ENCODE data around the gene KCNK3.

The KCNK3 gene

GRCh38 chr2:26666671-26667070 lies 25.9 kb upstream of the KCNK3 start:
- DNase-seq (ENCODE audit: low read depth), result no peak

DNA sequence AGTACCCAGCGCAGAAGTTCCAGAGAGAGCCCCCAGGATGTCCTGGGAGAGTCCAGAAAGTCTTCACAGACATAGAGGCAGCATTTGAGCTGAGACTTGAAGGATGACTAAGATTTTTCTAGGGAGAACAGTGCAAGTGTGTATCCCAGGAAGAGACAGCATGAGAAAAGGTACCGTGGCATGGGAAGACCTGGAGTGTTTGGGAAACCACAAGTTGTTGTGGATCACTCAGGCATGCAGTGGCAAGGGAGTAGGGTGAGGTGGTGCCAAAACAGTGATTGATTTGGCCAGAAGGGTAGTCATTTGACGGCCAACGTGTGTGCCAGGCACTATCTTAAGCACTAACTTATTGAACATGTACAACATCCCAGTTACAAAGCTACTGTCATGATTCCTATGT lies 24.5 kb upstream of the KCNK3 start:
- no peak for DNase-seq (ENCODE audit: low read depth)

- peak; percentile 34 for DNase-seq (ENCODE audit: low read depth)
These were observed 23.4 kb upstream of the KCNK3 start for GRCh38 chr2:26668856-26669750.

GRCh38 chr2:26670171-26670570 lies 22.4 kb upstream of the KCNK3 start:
- DNase-seq (ENCODE audit: low read depth), result peak; percentile 47

- DNase-seq (ENCODE audit: low read depth), result no peak
These were observed 21.5 kb upstream of the KCNK3 start for GRCh38 chr2:26670931-26671460.

DNA sequence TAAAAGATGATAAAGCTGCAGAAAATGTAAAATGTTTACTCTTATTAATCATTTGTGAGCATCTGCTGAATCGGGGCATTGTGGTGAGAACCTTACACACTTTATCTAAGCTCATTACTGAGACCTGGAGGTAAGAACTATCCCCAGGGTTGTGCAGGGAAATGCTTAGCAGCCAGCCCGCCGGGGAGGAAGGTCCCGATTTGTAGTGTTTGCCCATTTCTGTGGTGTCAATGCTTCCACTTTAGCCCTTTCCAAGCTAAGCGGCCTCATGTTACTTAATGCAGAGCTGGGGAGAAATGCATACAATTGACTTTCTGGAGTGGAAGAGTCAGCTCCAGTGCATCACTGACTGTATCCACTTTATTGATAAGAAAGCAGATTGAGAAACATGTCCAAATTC lies 20.8 kb upstream of the KCNK3 start:
- DNase-seq (ENCODE audit: low read depth), result no peak

GRCh38 chr2:26672112-26672817 lies 20.3 kb upstream of the KCNK3 start:
- peak; percentile 17 for DNase-seq (ENCODE audit: low read depth)

- DNase-seq (ENCODE audit: low read depth), result no peak
These were observed 19.6 kb upstream of the KCNK3 start for GRCh38 chr2:26672818-26673393.

DNA sequence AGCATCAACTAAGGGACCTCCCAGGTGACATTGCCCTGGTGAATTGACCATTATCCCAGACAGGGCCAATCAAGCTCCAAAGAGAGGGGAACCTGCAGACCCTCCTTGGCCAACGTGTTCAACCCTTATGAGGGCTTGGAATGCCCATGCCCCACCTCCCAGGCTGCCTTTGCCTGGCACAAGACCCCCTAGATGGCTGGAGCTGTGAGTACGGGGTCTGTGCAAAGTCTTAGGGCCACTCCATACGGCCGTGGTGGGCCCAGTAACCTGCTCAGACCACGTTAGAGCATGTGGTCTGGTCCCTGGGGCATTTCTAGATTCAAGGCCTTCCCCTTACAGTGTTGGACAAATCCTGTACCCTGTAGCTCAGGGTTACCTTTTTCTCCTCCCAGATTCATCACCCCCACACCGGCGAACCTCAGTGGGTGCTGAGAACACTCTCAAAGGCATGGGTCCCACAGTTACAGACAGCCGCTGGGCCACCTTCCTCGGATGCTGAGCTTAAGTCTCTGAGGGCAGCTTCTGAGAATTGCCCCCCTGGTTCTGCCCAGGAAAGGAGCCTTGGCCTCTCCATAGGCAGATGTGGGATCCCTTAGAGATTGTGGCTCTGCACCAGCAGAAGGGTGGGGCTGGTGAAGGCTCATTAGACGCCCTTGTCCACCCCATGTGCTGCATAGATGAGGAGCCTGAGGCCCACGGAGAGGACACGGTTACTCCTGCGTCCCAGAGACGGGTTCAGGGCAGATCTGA lies 18.3 kb upstream of the KCNK3 start:
- no peak for DNase-seq (ENCODE audit: low read depth)

- DNase-seq (ENCODE audit: low read depth), result no peak
These were observed 17.8 kb upstream of the KCNK3 start for GRCh38 chr2:26674771-26675170.

DNA sequence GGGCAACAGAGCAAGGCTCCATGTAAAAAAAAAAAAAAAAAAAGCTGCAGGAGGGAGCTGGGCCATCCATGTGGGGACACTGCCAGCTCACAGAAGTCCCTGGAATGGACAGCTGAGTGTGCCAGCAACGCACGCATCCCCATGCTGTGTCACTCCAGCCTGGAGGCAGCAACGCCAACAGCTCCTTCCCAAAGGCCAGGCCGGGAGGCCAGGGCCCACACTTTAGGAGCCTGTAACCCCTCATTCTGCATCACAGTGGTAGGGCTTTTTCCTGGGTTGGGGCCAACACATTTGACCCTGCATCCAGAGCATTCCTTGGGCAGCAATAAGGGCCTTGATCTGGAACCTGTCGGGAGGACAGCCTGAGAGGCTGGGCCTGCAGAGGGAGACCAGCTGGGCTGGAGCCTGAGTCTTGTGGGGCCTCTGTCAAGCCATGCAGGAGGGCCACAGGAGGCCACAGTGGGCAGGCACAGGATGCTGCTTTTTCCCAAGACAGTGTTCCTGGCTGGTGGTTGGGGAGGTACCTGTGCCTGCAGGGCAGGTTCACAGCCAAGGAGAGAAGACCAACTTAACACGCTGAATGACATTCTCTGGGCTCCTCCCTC lies 16.8 kb upstream of the KCNK3 start:
- DNase-seq (ENCODE audit: low read depth), result no peak

DNA sequence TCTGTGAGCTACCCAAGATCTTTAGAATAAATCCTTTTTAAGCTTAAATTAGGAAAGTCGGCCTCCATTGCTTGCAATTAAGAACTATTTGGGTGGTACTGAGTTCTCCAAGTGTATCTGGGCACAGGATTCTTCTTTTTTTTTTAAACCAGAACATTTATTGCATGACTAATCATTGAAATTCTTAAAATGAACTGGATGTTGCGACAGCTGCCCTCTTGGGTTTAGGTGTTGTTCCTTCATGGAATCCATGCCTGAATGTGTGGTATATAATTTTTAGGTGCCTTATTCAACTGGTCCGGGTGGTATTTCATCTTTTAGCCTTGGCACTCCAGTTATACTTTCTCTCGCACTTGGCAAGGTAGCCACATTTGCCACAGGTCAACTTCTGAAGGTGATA lies 14.5 kb upstream of the KCNK3 start:
- DNase-seq (ENCODE audit: low read depth), result no peak

DNA sequence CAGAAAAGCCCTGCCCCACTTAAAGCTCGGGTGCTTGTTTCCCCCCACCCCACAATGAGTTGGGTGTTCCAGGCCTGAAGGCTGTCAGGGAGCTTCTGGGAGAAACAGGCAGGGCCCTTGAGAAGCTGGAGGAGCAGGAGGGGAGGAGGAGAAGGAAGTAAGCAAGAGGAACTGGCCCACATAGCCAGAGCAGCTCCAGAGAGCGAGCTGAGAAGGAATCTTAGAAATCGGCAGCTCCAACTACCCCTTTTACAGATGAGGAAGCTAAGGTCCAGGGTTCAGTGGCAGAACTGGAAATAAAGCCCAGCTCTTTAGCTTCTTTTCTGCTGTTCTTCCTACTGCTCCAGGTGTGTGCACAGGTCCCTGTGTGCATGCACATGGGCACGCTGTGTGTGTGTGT lies 12.7 kb upstream of the KCNK3 start:
- no peak for DNase-seq (ENCODE audit: low read depth)

GRCh38 chr2:26681656-26682055 lies 10.9 kb upstream of the KCNK3 start:
- DNase-seq (ENCODE audit: low read depth), result no peak

GRCh38 chr2:26682155-26682554 lies 10.4 kb upstream of the KCNK3 start:
- DNase-seq (ENCODE audit: low read depth), result no peak

- no peak for DNase-seq (ENCODE audit: low read depth)
These were observed 8.9 kb upstream of the KCNK3 start for GRCh38 chr2:26683583-26683982.

- DNase-seq (ENCODE audit: low read depth), result no peak
These were observed 7.2 kb upstream of the KCNK3 start for GRCh38 chr2:26685341-26685740.

DNA sequence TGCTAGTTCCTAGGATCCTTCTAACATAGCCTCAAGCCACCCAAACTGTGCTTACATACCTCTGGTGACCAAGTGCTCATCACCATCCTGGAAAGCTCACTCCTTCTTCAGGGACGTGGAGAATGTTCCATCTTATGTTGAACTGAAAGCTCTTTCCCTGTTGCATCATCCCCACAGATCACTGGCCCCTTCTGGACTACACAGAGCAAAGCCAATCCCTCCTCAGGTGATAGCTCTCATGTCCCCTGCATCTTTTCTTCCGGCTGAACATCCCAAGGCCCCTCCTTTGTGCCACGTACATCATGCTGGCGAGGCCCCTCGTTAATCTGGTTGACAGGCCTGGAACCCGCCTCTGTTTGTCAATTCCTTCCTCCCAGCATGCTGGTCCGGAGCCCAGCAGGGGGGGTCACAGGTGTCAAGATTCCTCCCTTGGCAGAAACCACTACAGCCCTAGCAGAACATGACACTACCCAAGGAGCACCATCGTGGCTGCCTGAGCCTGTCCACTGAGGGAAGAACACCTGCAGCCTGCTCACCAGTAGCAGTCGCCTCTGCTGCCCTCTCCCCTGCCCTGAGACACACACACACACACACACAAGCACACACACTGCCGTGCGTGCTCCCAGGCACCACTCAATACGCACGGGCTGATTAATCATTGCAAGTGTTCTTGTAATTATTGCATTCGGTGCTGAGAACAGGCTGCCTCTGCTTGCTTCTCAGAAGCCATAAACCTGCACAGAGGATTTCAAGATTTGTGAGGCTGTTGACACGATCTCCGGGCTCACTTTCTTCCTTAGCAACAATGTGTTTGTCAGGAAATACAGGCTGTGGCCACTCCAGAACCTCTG lies 6.3 kb upstream of the KCNK3 start:
- DNase-seq (ENCODE audit: low read depth), result no peak

DNA sequence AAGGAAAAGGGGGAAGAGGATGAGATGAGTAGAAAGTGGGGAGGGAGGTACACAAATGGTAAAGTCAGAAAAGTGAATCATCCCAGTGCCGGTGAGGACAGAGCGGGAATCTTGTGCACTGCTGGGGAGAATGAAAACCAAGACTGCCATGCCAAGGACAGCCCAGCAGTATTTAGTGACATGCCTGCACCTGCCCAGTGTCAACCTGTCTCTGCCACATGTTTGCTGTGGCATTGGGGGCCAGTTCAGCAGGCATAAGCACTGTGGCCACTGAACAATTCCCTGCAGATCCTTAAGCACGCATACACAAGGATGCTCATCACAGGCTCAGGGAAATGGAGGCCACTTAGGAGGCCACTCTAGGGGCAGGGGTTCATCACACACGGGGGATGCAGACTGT lies 5.2 kb upstream of the KCNK3 start:
- no peak for DNase-seq (ENCODE audit: low read depth)

DNA sequence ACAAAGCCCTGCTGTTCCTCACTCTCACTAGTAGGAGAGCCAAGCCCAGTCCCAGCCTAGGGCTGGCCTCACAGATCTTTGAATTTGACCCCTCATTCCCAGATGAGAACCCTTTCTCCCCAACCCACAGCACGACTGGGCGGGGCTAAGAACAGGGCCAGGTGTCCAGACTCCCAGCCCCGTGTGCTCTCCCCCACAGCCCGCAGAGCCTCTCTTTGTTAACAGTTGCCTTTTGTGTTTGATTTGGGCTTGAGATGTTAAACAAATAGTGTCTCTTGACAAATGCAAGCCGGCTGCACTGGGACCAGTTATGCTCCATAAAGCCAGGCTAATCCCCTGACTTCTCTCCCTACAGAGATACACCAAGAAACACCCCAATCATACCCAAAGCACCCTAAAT lies 4.7 kb upstream of the KCNK3 start:
- DNase-seq (ENCODE audit: low read depth), result no peak

DNA sequence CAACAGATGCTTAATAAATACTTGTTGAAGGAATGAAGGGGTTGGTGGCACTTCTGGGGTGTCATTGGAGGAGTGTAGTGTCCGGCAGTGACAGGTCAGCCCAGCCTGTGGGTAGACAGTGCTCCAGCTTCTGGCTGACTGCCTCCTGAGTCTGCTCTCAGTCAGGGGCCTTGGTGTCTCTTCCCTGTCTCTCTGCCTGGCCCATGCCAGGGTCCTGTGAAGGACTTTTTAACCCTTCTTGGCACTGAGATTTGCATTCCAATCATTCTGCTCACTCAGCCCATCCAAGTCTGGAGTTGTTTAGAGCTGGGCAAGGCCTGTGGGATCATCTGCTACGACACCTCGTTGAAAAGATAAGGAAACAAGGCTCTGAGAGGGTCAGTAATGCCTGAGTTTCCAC lies 1.4 kb upstream of the KCNK3 start:
- no peak for DNase-seq (ENCODE audit: low read depth)

Data from amniotic epithelial cell (primary cell).